Measurements from ENCODE around the gene PTPN2. TPM values are rescaled to one million over a fixed set of nuclear protein-coding genes. Genes with fewer than 3 reads are reported as not detected.
A peak's percentile ranks its signal among the peaks of the same experiment; 100 is the strongest.
"Not testable (repeated sequence)": the region's sequence is repeated elsewhere in the genome, so short reads cannot be mapped to it uniquely, and the experiment has no call there.

The PTPN2 gene
- total and polyA plus RNA-seq, 2 donors: 116 to 155 TPM

GRCh38 chr18:12782521-12782920 lies 101.5 kb downstream of the PTPN2 start:
- Histone ChIP-seq H3K27ac (ENCODE audit: low read depth in 1 of 2, low read length in 1 of 2) (no peak overlapping the region), H3K9me3 (ENCODE audit: control insufficient read depth in 2 of 2, insufficient read depth in 1 of 2, low read length in 1 of 2) (peaks cover 0 to 16% of the 10 kb centered on the region in 2 donors), H3K4me3 (ENCODE audit: low read length in 2 of 2) (no peak overlapping the region), H3K4me1 (ENCODE audit: control insufficient read depth in 2 of 2, insufficient read depth in 2 of 2, low read length in 2 of 2) (peaks cover 0 to 9% of the 10 kb centered on the region in 2 donors), H3K27me3 (ENCODE audit: control insufficient read depth in 2 of 2, insufficient read depth in 1 of 2, low read length in 1 of 2) (no peaks in the 10 kb centered on the region), H3K36me3 (ENCODE audit: control insufficient read depth in 2 of 2, insufficient read depth in 2 of 2, low read length in 1 of 2) (peaks cover 13 to 18% of the 10 kb centered on the region in 2 donors)
- DNase-seq (ENCODE audit: low read depth in 6 of 9, low spot score in 9 of 9): no peak
- WGBS: 95% methylated on average over 6 of the region's 6 CpGs

GRCh38 chr18:12779456-12779855 lies 104.6 kb downstream of the PTPN2 start:
- Histone ChIP-seq H3K36me3 (ENCODE audit: control insufficient read depth in 2 of 2, insufficient read depth in 2 of 2, low read length in 1 of 2) (peaks cover 7 to 13% of the 10 kb centered on the region in 2 donors), H3K4me3 (ENCODE audit: low read length in 2 of 2) (no peak overlapping the region), H3K9me3 (ENCODE audit: control insufficient read depth in 2 of 2, insufficient read depth in 1 of 2, low read length in 1 of 2) (peaks cover 0 to 42% of the 10 kb centered on the region in 2 donors), H3K27ac (ENCODE audit: low read depth in 1 of 2, low read length in 1 of 2) (no peak overlapping the region), H3K27me3 (ENCODE audit: control insufficient read depth in 2 of 2, insufficient read depth in 1 of 2, low read length in 1 of 2) (no peaks in the 10 kb centered on the region), H3K4me1 (ENCODE audit: control insufficient read depth in 2 of 2, insufficient read depth in 2 of 2, low read length in 2 of 2) (peaks cover 0 to 9% of the 10 kb centered on the region in 2 donors)
- 97% methylated on average over 21 of the region's 21 CpGs for WGBS
- no peak for DNase-seq (ENCODE audit: low read depth in 6 of 9, low spot score in 9 of 9)

- Histone ChIP-seq H3K36me3 (ENCODE audit: control insufficient read depth in 2 of 2, insufficient read depth in 2 of 2, low read length in 1 of 2) (peaks cover 7 to 13% of the 10 kb centered on the region in 2 donors), H3K27me3 (ENCODE audit: control insufficient read depth in 2 of 2, insufficient read depth in 1 of 2, low read length in 1 of 2) (no peaks in the 10 kb centered on the region), H3K27ac (ENCODE audit: low read depth in 1 of 2, low read length in 1 of 2) (no peak overlapping the region), H3K9me3 (ENCODE audit: control insufficient read depth in 2 of 2, insufficient read depth in 1 of 2, low read length in 1 of 2) (peaks cover 0 to 42% of the 10 kb centered on the region in 2 donors), H3K4me1 (ENCODE audit: control insufficient read depth in 2 of 2, insufficient read depth in 2 of 2, low read length in 2 of 2) (peaks cover 0 to 9% of the 10 kb centered on the region in 2 donors), H3K4me3 (ENCODE audit: low read length in 2 of 2) (no peak overlapping the region)
- 98% methylated on average over 11 of the region's 11 CpGs for WGBS
- DNase-seq (ENCODE audit: low read depth in 6 of 9, low spot score in 9 of 9): no peak
Observed at GRCh38 chr18:12779043-12779442, 105.0 kb downstream of the PTPN2 start.

GRCh38 chr18:12777500-12777944 lies 106.5 kb downstream of the PTPN2 start:
- Histone ChIP-seq H3K36me3 (ENCODE audit: control insufficient read depth in 2 of 2, insufficient read depth in 2 of 2, low read length in 1 of 2) (peaks cover 5 to 12% of the 10 kb centered on the region in 2 donors), H3K27ac (ENCODE audit: low read depth in 1 of 2, low read length in 1 of 2) (no peak overlapping the region), H3K4me3 (ENCODE audit: low read length in 2 of 2) (peak overlapping the region in 1 of 2 donors; percentile 36), H3K4me1 (ENCODE audit: control insufficient read depth in 2 of 2, insufficient read depth in 2 of 2, low read length in 2 of 2) (peaks cover 0 to 13% of the 10 kb centered on the region in 2 donors), H3K27me3 (ENCODE audit: control insufficient read depth in 2 of 2, insufficient read depth in 1 of 2, low read length in 1 of 2) (no peaks in the 10 kb centered on the region), H3K9me3 (ENCODE audit: control insufficient read depth in 2 of 2, insufficient read depth in 1 of 2, low read length in 1 of 2) (peaks cover 0 to 42% of the 10 kb centered on the region in 2 donors)
- WGBS: 90% methylated on average over 39 of the region's 39 CpGs
- DNase-seq (ENCODE audit: low read depth in 6 of 9, low spot score in 9 of 9): peak in 1 of 9 donors; percentile 53

GRCh38 chr18:12776821-12777471 lies 107.1 kb downstream of the PTPN2 start:
- H3K9me3 ChIP-seq (ENCODE audit: control insufficient read depth in 2 of 2, insufficient read depth in 1 of 2, low read length in 1 of 2): peaks cover 0 to 42% of the 10 kb centered on the region in 2 donors
- WGBS: 93% methylated on average over 54 of the region's 54 CpGs
- H3K27me3 ChIP-seq (ENCODE audit: control insufficient read depth in 2 of 2, insufficient read depth in 1 of 2, low read length in 1 of 2): no peaks in the 10 kb centered on the region
- peaks cover 0 to 10% of the 10 kb centered on the region in 2 donors for H3K4me1 ChIP-seq (ENCODE audit: control insufficient read depth in 2 of 2, insufficient read depth in 2 of 2, low read length in 2 of 2)
- DNase-seq (ENCODE audit: low read depth in 6 of 9, low spot score in 9 of 9): no peak
- peak overlapping the region in 1 of 2 donors; percentile 36 for H3K4me3 ChIP-seq (ENCODE audit: low read length in 2 of 2)
- no peak overlapping the region for H3K27ac ChIP-seq (ENCODE audit: low read depth in 1 of 2, low read length in 1 of 2)
- H3K36me3 ChIP-seq (ENCODE audit: control insufficient read depth in 2 of 2, insufficient read depth in 2 of 2, low read length in 1 of 2): peaks cover 0 to 7% of the 10 kb centered on the region in 2 donors

- WGBS: over 99% methylated on average over 7 of the region's 7 CpGs
- peaks cover 0 to 42% of the 10 kb centered on the region in 2 donors for H3K9me3 ChIP-seq (ENCODE audit: control insufficient read depth in 2 of 2, insufficient read depth in 1 of 2, low read length in 1 of 2)
- not testable (repeated sequence) for H3K27me3 ChIP-seq (ENCODE audit: control insufficient read depth in 2 of 2, insufficient read depth in 1 of 2, low read length in 1 of 2); H3K4me3 ChIP-seq (ENCODE audit: low read length in 2 of 2); DNase-seq (ENCODE audit: low read depth in 6 of 9, low spot score in 9 of 9); H3K27ac ChIP-seq (ENCODE audit: low read depth in 1 of 2, low read length in 1 of 2); H3K4me1 ChIP-seq (ENCODE audit: control insufficient read depth in 2 of 2, insufficient read depth in 2 of 2, low read length in 2 of 2); H3K36me3 ChIP-seq (ENCODE audit: control insufficient read depth in 2 of 2, insufficient read depth in 2 of 2, low read length in 1 of 2)
Observed at GRCh38 chr18:12776415-12776814, 107.6 kb downstream of the PTPN2 start.

- Histone ChIP-seq H3K4me1 (ENCODE audit: control insufficient read depth in 2 of 2, insufficient read depth in 2 of 2, low read length in 2 of 2) (peaks cover 0 to 11% of the 10 kb centered on the region in 2 donors), H3K4me3 (ENCODE audit: low read length in 2 of 2) (peak overlapping the region; percentile 44 to 60), H3K9me3 (ENCODE audit: control insufficient read depth in 2 of 2, insufficient read depth in 1 of 2, low read length in 1 of 2) (peaks cover 0 to 42% of the 10 kb centered on the region in 2 donors), H3K27ac (ENCODE audit: low read depth in 1 of 2, low read length in 1 of 2) (peak overlapping the region in 1 of 2 donors; percentile 87), H3K27me3 (ENCODE audit: control insufficient read depth in 2 of 2, insufficient read depth in 1 of 2, low read length in 1 of 2) (no peaks in the 10 kb centered on the region), H3K36me3 (ENCODE audit: control insufficient read depth in 2 of 2, insufficient read depth in 2 of 2, low read length in 1 of 2) (peaks cover 0 to 9% of the 10 kb centered on the region in 2 donors)
- DNase-seq (ENCODE audit: low read depth in 6 of 9, low spot score in 9 of 9): no peak
- WGBS: 87% methylated on average over 9 of the region's 9 CpGs
Observed at GRCh38 chr18:12774982-12775381, 109.1 kb downstream of the PTPN2 start.

GRCh38 chr18:12773369-12773768 lies 110.7 kb downstream of the PTPN2 start:
- 93% methylated on average over 5 of the region's 5 CpGs for WGBS
- Histone ChIP-seq H3K27ac (ENCODE audit: low read depth in 1 of 2, low read length in 1 of 2) (peak overlapping the region in 1 of 2 donors; percentile 45), H3K27me3 (ENCODE audit: control insufficient read depth in 2 of 2, insufficient read depth in 1 of 2, low read length in 1 of 2) (no peaks in the 10 kb centered on the region)

GRCh38 chr18:12772111-12772510 lies 111.9 kb downstream of the PTPN2 start:
- Histone ChIP-seq H3K36me3 (ENCODE audit: control insufficient read depth in 2 of 2, insufficient read depth in 2 of 2, low read length in 1 of 2) (peaks cover 0 to 19% of the 10 kb centered on the region in 2 donors), H3K4me1 (ENCODE audit: control insufficient read depth in 2 of 2, insufficient read depth in 2 of 2, low read length in 2 of 2) (peaks cover 0 to 35% of the 10 kb centered on the region in 2 donors), H3K27me3 (ENCODE audit: control insufficient read depth in 2 of 2, insufficient read depth in 1 of 2, low read length in 1 of 2) (no peaks in the 10 kb centered on the region), H3K4me3 (ENCODE audit: low read length in 2 of 2) (no peak overlapping the region), H3K27ac (ENCODE audit: low read depth in 1 of 2, low read length in 1 of 2) (no peak overlapping the region), H3K9me3 (ENCODE audit: control insufficient read depth in 2 of 2, insufficient read depth in 1 of 2, low read length in 1 of 2) (peaks cover 0 to 22% of the 10 kb centered on the region in 2 donors)
- no peak for DNase-seq (ENCODE audit: low read depth in 6 of 9, low spot score in 9 of 9)
- 90% methylated on average over 6 of the region's 6 CpGs for whole genome bisulfite sequencing

More at GRCh38 chr18:12773369-12773768, 110.7 kb downstream of the PTPN2 start:
- DNase-seq (ENCODE audit: low read depth in 6 of 9, low spot score in 9 of 9): no peak
- Histone ChIP-seq H3K9me3 (ENCODE audit: control insufficient read depth in 2 of 2, insufficient read depth in 1 of 2, low read length in 1 of 2) (peaks cover 0 to 30% of the 10 kb centered on the region in 2 donors), H3K4me3 (ENCODE audit: low read length in 2 of 2) (peak overlapping the region; percentile 11 to 60), H3K4me1 (ENCODE audit: control insufficient read depth in 2 of 2, insufficient read depth in 2 of 2, low read length in 2 of 2) (peaks cover 0 to 23% of the 10 kb centered on the region in 2 donors), H3K36me3 (ENCODE audit: control insufficient read depth in 2 of 2, insufficient read depth in 2 of 2, low read length in 1 of 2) (peaks cover 0 to 17% of the 10 kb centered on the region in 2 donors)
